ENCODE measurements around the gene MCC. TPM values are rescaled to one million over a fixed set of nuclear protein-coding genes. Genes with fewer than 3 reads are reported as not detected.

Gene MCC
- total RNA-seq, 1 experiment from 2014 or later = 7.1 TPM

- TF ChIP-seq EZH2 (IDR thresholded peaks at IDR 0.05; ENCODE audit: low read length, unreplicated experiment) = no peak
- TF ChIP-seq, protein P1, sequence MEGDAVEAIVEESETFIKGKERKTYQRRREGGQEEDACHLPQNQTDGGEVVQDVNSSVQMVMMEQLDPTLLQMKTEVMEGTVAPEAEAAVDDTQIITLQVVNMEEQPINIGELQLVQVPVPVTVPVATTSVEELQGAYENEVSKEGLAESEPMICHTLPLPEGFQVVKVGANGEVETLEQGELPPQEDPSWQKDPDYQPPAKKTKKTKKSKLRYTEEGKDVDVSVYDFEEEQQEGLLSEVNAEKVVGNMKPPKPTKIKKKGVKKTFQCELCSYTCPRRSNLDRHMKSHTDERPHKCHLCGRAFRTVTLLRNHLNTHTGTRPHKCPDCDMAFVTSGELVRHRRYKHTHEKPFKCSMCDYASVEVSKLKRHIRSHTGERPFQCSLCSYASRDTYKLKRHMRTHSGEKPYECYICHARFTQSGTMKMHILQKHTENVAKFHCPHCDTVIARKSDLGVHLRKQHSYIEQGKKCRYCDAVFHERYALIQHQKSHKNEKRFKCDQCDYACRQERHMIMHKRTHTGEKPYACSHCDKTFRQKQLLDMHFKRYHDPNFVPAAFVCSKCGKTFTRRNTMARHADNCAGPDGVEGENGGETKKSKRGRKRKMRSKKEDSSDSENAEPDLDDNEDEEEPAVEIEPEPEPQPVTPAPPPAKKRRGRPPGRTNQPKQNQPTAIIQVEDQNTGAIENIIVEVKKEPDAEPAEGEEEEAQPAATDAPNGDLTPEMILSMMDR (conservative IDR thresholded peaks at IDR 0.05; ENCODE audit: low read depth, low read length) = no peak
- TF ChIP-seq EZH2phosphoT487 (IDR thresholded peaks at IDR 0.05; ENCODE audit: borderline replicate concordance, low read length) = no peak
Measured at GRCh38 chr5:112976432-112977309, 511.6 kb downstream of the MCC start, which contains the start of gene DCP2. Gene DCP2, plus strand, starts transcription at chr5:112976798. Its CDS starts 136 bp downstream, at chr5:112976934.

DNA sequence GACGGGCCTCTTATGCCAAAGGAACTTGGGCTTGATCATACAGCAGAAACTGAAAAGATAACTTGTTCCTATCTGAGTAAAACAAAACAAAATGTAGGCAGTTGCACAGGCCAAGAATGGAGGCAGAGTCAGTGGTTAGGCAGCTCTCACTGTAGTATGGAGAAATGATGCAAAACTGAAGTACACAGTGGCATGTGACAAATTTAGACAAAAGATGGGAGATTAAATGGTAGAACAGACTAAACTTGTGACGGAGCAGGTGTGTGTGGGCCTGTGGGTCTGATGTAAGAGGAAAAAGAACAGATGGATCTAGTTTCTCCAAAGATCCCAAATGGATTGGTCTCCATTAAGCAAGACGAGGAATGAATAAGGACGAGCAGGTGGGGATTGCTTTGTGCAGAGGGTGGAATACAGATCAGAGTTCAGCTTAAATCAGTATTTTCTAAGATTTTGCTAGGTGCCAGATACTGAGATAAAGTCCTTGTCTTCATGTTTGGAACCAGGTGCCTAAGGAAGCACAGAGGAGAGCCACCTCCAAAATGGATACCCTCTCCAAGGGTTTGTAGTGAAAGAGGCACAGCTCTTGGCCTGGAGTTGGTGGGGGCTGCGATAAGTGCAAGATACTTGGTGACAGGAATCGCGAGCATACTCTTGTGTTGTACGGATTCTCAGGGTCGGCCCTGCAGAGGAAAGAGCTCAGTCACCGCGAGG lies 512.4 kb downstream of the MCC start:
- Histone ChIP-seq H2AFZ (ENCODE audit: low read length) (peak overlapping the region; percentile 100), H3K9ac (ENCODE audit: low read length) (peak overlapping the region; percentile 90), H3K79me2 (ENCODE audit: low read length) (peaks cover 43% of the 10 kb centered on the region), H3K36me3 (ENCODE audit: low read depth, low read length) (no peaks in the 10 kb centered on the region), H3K9me3 (ENCODE audit: low read length) (no peaks in the 10 kb centered on the region), H4K20me1 (ENCODE audit: low read length) (peaks cover 17% of the 10 kb centered on the region; the same call in 1 of the 2 replicates), H3K27ac (ENCODE audit: low read length) (peak overlapping the region; percentile 34), H3K4me2 (ENCODE audit: low read length) (peak overlapping the region; percentile 97), H3K27me3 (ENCODE audit: low read length) (no peaks in the 10 kb centered on the region), H3K4me1 (ENCODE audit: insufficient read depth, low read length) (peaks cover 18% of the 10 kb centered on the region), H3K9me2 (replicated peaks; ENCODE audit: low read length) (no peaks in the 10 kb centered on the region), H3K4me3 (ENCODE audit: low read length) (peak overlapping the region; percentile 99), H3F3A (ENCODE audit: low read length, unreplicated experiment) (no peaks in the 10 kb centered on the region)
- peak; percentile 8 for ATAC-seq
- intact Hi-C loops (cut with micrococcal nuclease) = loop anchor here (5.0 kb wide), 2 partner anchors 54 to 114 kb away; partner anchors contain the start of genes REEP5 and SRP19
- TSS peak; percentile 64 for BruUV-seq (replicated peaks)
- TF ChIP-seq, protein P1 (conservative IDR thresholded peaks at IDR 0.05; ENCODE audit: low read depth, low read length) = no peak
- no peak for TF ChIP-seq EZH2phosphoT487 (IDR thresholded peaks at IDR 0.05; ENCODE audit: borderline replicate concordance, low read length)
- TF ChIP-seq EZH2 (IDR thresholded peaks at IDR 0.05; ENCODE audit: low read length, unreplicated experiment) = no peak
- ChIA-PET POLR2A (ENCODE audit: unreplicated experiment) (interaction anchor here (0.7 kb wide), 1 partner anchor 135 kb away, joined by 6 read pairs; no protein-coding TSS in a partner anchor), CTCF (no interaction called here)
- no peak for DNase-seq

More at GRCh38 chr5:112976432-112977309, 511.6 kb downstream of the MCC start, which contains the start of gene DCP2:
- no peaks in the 10 kb centered on the region for H3K36me3 ChIP-seq (ENCODE audit: low read depth, low read length)
- ChIA-PET POLR2A (ENCODE audit: unreplicated experiment) (interaction anchor here (0.7 kb wide), 1 partner anchor 134 kb away, joined by 6 read pairs; no protein-coding TSS in a partner anchor), CTCF (no interaction called here)
- peak within 1 kb of the TSS; percentile 100 for H2AFZ ChIP-seq (ENCODE audit: low read length)
- ATAC-seq = peak; percentile 96
- H3K4me3 ChIP-seq (ENCODE audit: low read length) = peak within 1 kb of the TSS; percentile 99
- peaks cover 18% of the 10 kb centered on the region for H3K4me1 ChIP-seq (ENCODE audit: insufficient read depth, low read length)
- H3K27me3 ChIP-seq (ENCODE audit: low read length) = no peaks in the 10 kb centered on the region
- peak within 1 kb of the TSS; percentile 66 for H3K27ac ChIP-seq (ENCODE audit: low read length)
- H3K79me2 ChIP-seq (ENCODE audit: low read length) = peaks cover 51% of the 10 kb centered on the region
- intact Hi-C loops (cut with micrococcal nuclease) = loop anchor here (5.0 kb wide), 2 partner anchors 54 to 114 kb away; partner anchors contain the start of genes REEP5 and SRP19
- peak; percentile 96 for DNase-seq
- peak within 1 kb of the TSS; percentile 97 for H3K4me2 ChIP-seq (ENCODE audit: low read length)
- no peaks in the 10 kb centered on the region for H3K9me2 ChIP-seq (replicated peaks; ENCODE audit: low read length)
- H3K9ac ChIP-seq (ENCODE audit: low read length) = peak within 1 kb of the TSS; percentile 90
- peaks cover 17% of the 10 kb centered on the region; the same call in 1 of the 2 replicates for H4K20me1 ChIP-seq (ENCODE audit: low read length)
- no TSS peak for BruUV-seq (replicated peaks)
- no peaks in the 10 kb centered on the region for H3K9me3 ChIP-seq (ENCODE audit: low read length)
- H3F3A ChIP-seq (ENCODE audit: low read length, unreplicated experiment) = no peaks in the 10 kb centered on the region

Measured in PC-3 (cell line).